ENCODE results near the gene F11R. TPM values are rescaled to one million over a fixed set of nuclear protein-coding genes. Genes with fewer than 3 reads are reported as not detected.

Gene F11R
- total and polyA plus RNA-seq, 2 donors (not counting 3 experiments of a cell fraction or from before 2014, with no cell fraction given) = 97.0 to 124 TPM

DNA sequence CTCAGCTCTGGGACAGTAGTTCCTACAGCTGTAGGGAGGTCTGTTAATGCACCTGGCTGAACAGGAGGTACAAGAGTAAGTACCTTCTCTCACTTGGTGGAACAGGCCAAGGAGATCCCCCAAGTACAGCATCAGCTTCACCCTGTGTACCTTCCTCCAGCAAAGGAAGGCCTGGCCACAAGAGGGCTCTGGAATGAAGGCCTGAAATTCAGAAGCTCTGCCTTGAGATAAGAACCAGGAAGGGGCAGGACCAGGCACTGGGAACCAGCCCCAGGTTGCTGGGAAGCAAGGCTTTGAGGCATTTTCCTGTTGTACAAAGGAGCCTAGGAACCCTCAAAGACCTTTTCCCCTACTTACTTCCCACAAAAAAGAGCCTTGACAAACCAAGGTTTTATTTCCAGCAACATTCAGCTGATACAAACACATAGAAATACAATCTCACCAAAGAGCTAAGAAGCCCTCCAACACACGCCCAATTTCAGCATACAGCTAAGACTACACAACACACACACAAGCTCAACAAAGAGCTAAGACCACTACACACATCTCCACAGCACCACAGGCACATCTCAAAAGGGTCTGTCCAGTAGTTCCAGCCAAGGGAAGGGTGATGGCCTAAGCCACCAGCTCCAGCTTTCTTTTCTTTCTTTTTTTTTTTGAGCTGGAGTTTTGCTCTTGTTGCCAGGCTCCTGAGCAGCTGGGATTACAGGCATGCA is 23.5 kb downstream of the F11R start:
- Histone ChIP-seq H3K9me1 (replicated peaks; ENCODE audit: control insufficient read depth, extremely low read depth, insufficient read depth, low read length) (no peaks in the 10 kb centered on the region), H3K9me3 (replicated peaks; ENCODE audit: control insufficient read depth, insufficient read depth, low read length) (no peaks in the 10 kb centered on the region), H3K4me3 (replicated peaks in 1 of 3; ENCODE audit: insufficient read depth in 1 of 3, low read depth in 1 of 3, low read length in 3 of 3) (no peak overlapping the region), H3K27me3 (ENCODE audit: control insufficient read depth in 2 of 2, insufficient read depth in 2 of 2, low read length in 2 of 2) (no peaks in the 10 kb centered on the region), H2AFZ (ENCODE audit: low read depth, low read length) (peak overlapping the region; percentile 0), H3K9ac (replicated peaks; ENCODE audit: extremely low read depth, insufficient read depth, low read length) (peak overlapping the region; percentile 0), H3K4me1 (ENCODE audit: control insufficient read depth, extremely low read depth, insufficient read depth, low read length) (peaks cover 24% of the 10 kb centered on the region), H4K20me1 (replicated peaks; ENCODE audit: control insufficient read depth, extremely low read depth, insufficient read depth, low read length) (no peaks in the 10 kb centered on the region), H3K4me2 (ENCODE audit: insufficient read depth, low read length) (peak overlapping the region; percentile 3), H3K36me3 (ENCODE audit: control insufficient read depth in 2 of 2, extremely low read depth in 1 of 2, insufficient read depth in 2 of 2, low read length in 2 of 2) (peaks cover 10 to 30% of the 10 kb centered on the region in 2 experiments), H3K27ac (ENCODE audit: insufficient read depth, low read depth, low read length) (peak overlapping the region; percentile 62), H3K79me2 (ENCODE audit: control insufficient read depth, insufficient read depth, low read length) (no peaks in the 10 kb centered on the region)
- dilution Hi-C loops (cut with MboI; ENCODE audit: extremely low pct_ligation_motif_present, low sequenced_read_pairs) (no loop called here), intact Hi-C loops (cut with micrococcal nuclease) (loop anchor here (1.0 to 2.0 kb wide), 5 partner anchors 16 to 101 kb away; partner anchors contain the start of genes F11R, KLHDC9 and USF1)
- TF ChIP-seq, protein P1, sequence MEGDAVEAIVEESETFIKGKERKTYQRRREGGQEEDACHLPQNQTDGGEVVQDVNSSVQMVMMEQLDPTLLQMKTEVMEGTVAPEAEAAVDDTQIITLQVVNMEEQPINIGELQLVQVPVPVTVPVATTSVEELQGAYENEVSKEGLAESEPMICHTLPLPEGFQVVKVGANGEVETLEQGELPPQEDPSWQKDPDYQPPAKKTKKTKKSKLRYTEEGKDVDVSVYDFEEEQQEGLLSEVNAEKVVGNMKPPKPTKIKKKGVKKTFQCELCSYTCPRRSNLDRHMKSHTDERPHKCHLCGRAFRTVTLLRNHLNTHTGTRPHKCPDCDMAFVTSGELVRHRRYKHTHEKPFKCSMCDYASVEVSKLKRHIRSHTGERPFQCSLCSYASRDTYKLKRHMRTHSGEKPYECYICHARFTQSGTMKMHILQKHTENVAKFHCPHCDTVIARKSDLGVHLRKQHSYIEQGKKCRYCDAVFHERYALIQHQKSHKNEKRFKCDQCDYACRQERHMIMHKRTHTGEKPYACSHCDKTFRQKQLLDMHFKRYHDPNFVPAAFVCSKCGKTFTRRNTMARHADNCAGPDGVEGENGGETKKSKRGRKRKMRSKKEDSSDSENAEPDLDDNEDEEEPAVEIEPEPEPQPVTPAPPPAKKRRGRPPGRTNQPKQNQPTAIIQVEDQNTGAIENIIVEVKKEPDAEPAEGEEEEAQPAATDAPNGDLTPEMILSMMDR (IDR thresholded peaks at IDR 0.05; ENCODE audit: extremely low read depth in 1 of 2, insufficient read depth in 1 of 2, low read depth in 1 of 2, low read length in 2 of 2) = peak; percentile 77 to 86
- TF ChIP-seq FOS (IDR thresholded peaks at IDR 0.05; ENCODE audit: borderline replicate concordance, insufficient read depth, low read length) (no peak), GATA2 (IDR thresholded peaks at IDR 0.05; ENCODE audit: insufficient read depth, insufficient read length, low read depth, low read length) (peak; percentile 72), JUN (IDR thresholded peaks at IDR 0.05; ENCODE audit: borderline replicate concordance, insufficient read depth, insufficient read length, low read depth) (no peak)
- FAIRE-seq (peak; percentile 94), DNase-seq (ENCODE audit: low read depth, low spot score) (peak; percentile 90)
- TSS peak; percentile 24 for BruUV-seq (replicated peaks)
- CTCF ChIA-PET = interaction anchor here (0.6 to 5.5 kb wide), 34 partner anchors 9 to 384 kb away, joined by 3 to 197 read pairs (median 5); partner anchors contain the start of genes DEDD, F11R, KLHDC9 and NECTIN4
- POLR2A ChIA-PET = interaction anchor here (1.4 to 2.1 kb wide), 3 partner anchors 15 to 48 kb away, joined by 8 to 19 read pairs (median 10); partner anchors contain the start of genes F11R and USF1
